ENCODE measurements around the gene ADO. TPM values are rescaled to one million over a fixed set of nuclear protein-coding genes. Genes with fewer than 3 reads are reported as not detected.

Gene ADO
- total RNA-seq, 5 donors from 2014 or later (not counting 1 experiment from before 2014, with no cell fraction given), result 10.5 to 17.5 (median 15.6) TPM

DNA sequence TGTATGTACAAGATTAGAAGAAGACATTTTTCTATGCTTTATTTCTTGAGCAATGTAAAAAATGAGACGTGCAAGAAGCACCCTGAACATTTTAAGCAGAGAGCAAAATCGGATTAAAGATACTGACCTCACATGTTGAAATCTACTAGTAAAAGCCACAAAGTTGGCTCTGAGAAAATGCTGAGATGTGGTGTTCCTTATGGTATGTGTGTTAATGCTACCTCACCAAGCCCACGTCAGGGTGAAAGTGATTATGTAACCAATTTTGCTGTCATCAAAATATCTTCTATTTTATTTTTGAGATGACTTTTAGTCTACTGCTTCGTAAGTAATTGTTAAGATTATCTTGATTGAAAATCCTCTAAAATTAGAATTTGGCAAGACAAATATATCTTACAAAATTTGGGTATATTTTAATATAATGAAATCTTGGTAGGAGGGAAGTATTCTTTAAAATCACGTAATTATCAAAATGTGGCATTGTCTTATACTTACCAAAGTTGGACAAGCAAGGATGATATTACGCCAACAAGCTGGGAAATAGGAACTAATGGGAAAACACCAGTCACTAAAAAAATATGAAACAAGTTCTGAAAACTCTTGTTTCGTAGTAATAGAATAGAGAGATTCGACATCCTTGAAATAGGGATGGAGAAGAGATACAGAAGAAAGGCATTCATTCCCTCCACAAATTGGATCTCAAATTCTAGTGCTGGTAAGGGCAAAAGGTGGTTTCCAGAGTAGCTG is 5.8 kb downstream of the ADO start:
- no peak overlapping the region for H3K4me3 ChIP-seq (ENCODE audit: control insufficient read depth in 1 of 2, extremely low read depth in 1 of 2, low read length in 1 of 2)
- Mint-ChIP-seq H3K9me3 (no peaks in the 10 kb centered on the region), H3K27ac (peak overlapping the region in 1 of 2 donors; percentile 5), H3K4me3 (no peak overlapping the region), H3K4me1 (peaks cover 62 to 77% (median 66%) of the 10 kb centered on the region in 3 donors), H3K27me3 (peaks cover 0 to 13% of the 10 kb centered on the region in 2 donors), H3K36me3 (peaks cover 8% of the 10 kb centered on the region)
- CTCF ChIA-PET, result interaction anchor here in 1 of 2 donors (0.6 to 1.2 kb wide), 2 partner anchors 25 to 77 kb away, joined by 3 read pairs; no protein-coding TSS in a partner anchor
- peaks cover 0 to 18% of the 10 kb centered on the region in 2 experiments for H3K27me3 ChIP-seq (replicated peaks in 1 of 2; ENCODE audit: control insufficient read depth in 2 of 2, extremely low read depth in 1 of 2, insufficient read depth in 2 of 2, low read length in 1 of 2)
- no CpG with 5 or more reads among the region's 8 CpGs for WGBS (ENCODE audit: insufficient coverage)
- no peak for DNase-seq
- peaks cover 6 to 7% of the 10 kb centered on the region in 2 donors for H3K36me3 ChIP-seq (ENCODE audit: control insufficient read depth in 2 of 2, extremely low read depth in 1 of 2, insufficient read depth in 1 of 2, low read length in 1 of 2)
- POLR2A ChIA-PET, result interaction anchor here in 1 of 2 donors (1.0 kb wide), 1 partner anchor 77 kb away, joined by 3 read pairs; no protein-coding TSS in a partner anchor
- ATAC-seq (replicated peaks in 1 of 4), result no peak
- H3K4me1 ChIP-seq (ENCODE audit: control insufficient read depth in 1 of 2, extremely low read depth in 1 of 2, insufficient read depth in 2 of 2, low read length in 2 of 2), result peaks cover 25 to 28% of the 10 kb centered on the region in 2 experiments
- no peaks in the 10 kb centered on the region for H3K9me3 ChIP-seq
- H3K27ac ChIP-seq (ENCODE audit: low read length), result no peak overlapping the region

DNA sequence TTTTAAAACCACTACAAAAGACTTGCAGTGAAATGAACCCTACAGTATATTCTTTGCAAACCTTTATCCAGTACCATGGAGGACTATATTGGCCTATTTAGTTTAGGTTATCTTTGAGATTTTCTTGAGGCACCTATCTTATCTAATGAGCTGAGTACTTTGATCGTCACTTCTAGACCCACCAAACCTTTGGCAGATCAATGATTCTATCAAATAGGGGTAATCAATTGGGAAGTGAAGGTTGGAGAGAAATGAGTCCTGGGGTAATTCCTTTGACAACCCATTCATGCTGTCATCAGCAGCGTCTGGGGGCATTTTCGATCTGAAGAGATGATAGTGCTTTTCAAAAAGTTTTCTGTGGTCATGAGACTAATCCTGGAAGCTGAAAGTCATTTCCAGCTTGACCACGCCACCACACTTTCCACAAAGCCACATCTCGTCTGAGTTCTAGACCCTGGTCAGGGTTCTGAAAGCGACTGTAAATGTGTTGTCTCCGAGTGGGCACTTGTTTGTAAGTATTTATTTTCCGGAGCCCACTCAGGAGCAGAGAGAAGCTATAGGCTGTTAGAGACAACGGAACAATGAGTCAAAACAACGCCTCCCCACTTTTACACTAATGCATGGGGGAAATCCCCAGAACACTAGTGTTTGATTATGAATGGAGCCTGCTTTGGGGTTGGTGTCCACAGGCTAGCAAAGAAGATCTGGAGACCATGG is 6.8 kb downstream of the ADO start:
- WGBS (ENCODE audit: insufficient coverage), result no CpG with 5 or more reads among the region's 10 CpGs
- ATAC-seq (replicated peaks in 1 of 4), result no peak
- Histone ChIP-seq H3K27me3 (replicated peaks in 1 of 2; ENCODE audit: control insufficient read depth in 2 of 2, extremely low read depth in 1 of 2, insufficient read depth in 2 of 2, low read length in 1 of 2) (peaks cover 0 to 25% of the 10 kb centered on the region in 2 experiments), H3K4me3 (ENCODE audit: control insufficient read depth in 1 of 2, extremely low read depth in 1 of 2, low read length in 1 of 2) (no peak overlapping the region), H3K4me1 (ENCODE audit: control insufficient read depth in 1 of 2, extremely low read depth in 1 of 2, insufficient read depth in 2 of 2, low read length in 2 of 2) (peaks cover 24 to 31% of the 10 kb centered on the region in 2 experiments), H3K27ac (ENCODE audit: low read length) (no peak overlapping the region), H3K9me3 (no peaks in the 10 kb centered on the region), H3K36me3 (ENCODE audit: control insufficient read depth in 2 of 2, extremely low read depth in 1 of 2, insufficient read depth in 1 of 2, low read length in 1 of 2) (peaks cover 6 to 7% of the 10 kb centered on the region in 2 donors)
- H3K9me3 Mint-ChIP-seq, result no peaks in the 10 kb centered on the region
- peaks cover 0 to 20% of the 10 kb centered on the region in 2 donors for H3K27me3 Mint-ChIP-seq
- H3K4me3 Mint-ChIP-seq, result no peak overlapping the region
- peak overlapping the region in 1 of 2 donors; percentile 43 for H3K27ac Mint-ChIP-seq
- DNase-seq, result peak in 2 of 35 experiments; percentile 13 to 51
- peaks cover 7% of the 10 kb centered on the region for H3K36me3 Mint-ChIP-seq
- CTCF ChIA-PET, result no interaction called here
- POLR2A ChIA-PET, result interaction anchor here in 1 of 2 donors (1.0 kb wide), 1 partner anchor 78 kb away, joined by 3 read pairs; no protein-coding TSS in a partner anchor
- peaks cover 64 to 78% (median 71%) of the 10 kb centered on the region in 3 donors for H3K4me1 Mint-ChIP-seq

DNA sequence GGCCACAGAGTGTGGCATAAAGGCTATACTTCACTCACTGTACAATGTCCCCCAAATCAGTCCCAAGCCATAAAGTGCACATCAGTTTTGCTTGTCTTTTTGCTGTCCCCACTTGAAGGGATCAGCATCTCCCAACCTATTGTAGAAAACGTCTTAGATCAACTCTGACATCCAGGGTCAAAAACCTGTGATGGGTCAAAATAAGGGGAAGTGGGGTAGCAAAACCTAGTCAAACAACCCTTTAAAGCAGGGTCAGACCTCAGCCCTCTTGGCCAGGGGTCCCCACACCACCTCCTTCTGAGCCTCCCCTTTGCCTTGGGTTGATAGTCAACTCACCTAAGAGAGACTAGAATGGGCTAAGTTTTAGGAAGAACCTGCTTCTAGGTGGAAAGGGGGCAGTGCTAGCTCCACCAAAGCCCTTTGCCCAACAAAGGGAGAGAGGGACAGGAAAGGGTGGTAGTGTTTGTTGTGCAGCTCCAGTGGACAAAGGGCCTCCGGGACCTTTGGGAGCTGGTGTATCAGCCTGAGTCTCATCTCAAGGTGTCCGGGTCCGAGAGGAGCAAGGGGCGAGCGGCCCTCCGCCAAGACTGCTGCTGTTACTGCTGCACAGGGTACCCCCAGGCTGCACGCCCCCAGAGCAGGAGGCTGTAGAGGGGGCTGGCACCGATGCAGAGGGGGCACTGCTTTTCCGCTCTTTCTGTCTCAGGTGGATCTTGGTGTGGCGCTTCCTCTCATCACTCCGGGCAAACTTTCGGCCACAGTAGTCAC is 8.3 kb downstream of the ADO start:
- no peaks in the 10 kb centered on the region for H3K36me3 Mint-ChIP-seq
- no peaks in the 10 kb centered on the region for H3K9me3 Mint-ChIP-seq
- H3K4me3 Mint-ChIP-seq, result peak overlapping the region in 2 of 3 donors; percentile 4 to 95
- Histone ChIP-seq H3K4me3 (ENCODE audit: control insufficient read depth in 1 of 2, extremely low read depth in 1 of 2, low read length in 1 of 2) (no peak overlapping the region), H3K9me3 (no peaks in the 10 kb centered on the region), H3K27ac (ENCODE audit: low read length) (no peak overlapping the region), H3K36me3 (ENCODE audit: control insufficient read depth in 2 of 2, extremely low read depth in 1 of 2, insufficient read depth in 1 of 2, low read length in 1 of 2) (peaks cover 3 to 7% of the 10 kb centered on the region in 2 donors), H3K27me3 (replicated peaks in 1 of 2; ENCODE audit: control insufficient read depth in 2 of 2, extremely low read depth in 1 of 2, insufficient read depth in 2 of 2, low read length in 1 of 2) (peaks cover 0 to 25% of the 10 kb centered on the region in 2 experiments), H3K4me1 (ENCODE audit: control insufficient read depth in 1 of 2, extremely low read depth in 1 of 2, insufficient read depth in 2 of 2, low read length in 2 of 2) (peaks cover 11 to 38% of the 10 kb centered on the region in 2 experiments)
- H3K27me3 Mint-ChIP-seq, result peaks cover 0 to 20% of the 10 kb centered on the region in 2 donors
- ATAC-seq (replicated peaks in 1 of 4), result no peak
- H3K27ac Mint-ChIP-seq, result no peak overlapping the region
- POLR2A ChIA-PET, result no interaction called here
- H3K4me1 Mint-ChIP-seq, result peaks cover 61 to 70% (median 62%) of the 10 kb centered on the region in 3 donors
- no peak for DNase-seq
- WGBS (ENCODE audit: insufficient coverage), result 94% methylated on average over 12 of the region's 13 CpGs
- CTCF ChIA-PET, result interaction anchor here in 1 of 2 donors (0.5 kb wide), 1 partner anchor 27 kb away, joined by 5 read pairs; no protein-coding TSS in a partner anchor

DNA sequence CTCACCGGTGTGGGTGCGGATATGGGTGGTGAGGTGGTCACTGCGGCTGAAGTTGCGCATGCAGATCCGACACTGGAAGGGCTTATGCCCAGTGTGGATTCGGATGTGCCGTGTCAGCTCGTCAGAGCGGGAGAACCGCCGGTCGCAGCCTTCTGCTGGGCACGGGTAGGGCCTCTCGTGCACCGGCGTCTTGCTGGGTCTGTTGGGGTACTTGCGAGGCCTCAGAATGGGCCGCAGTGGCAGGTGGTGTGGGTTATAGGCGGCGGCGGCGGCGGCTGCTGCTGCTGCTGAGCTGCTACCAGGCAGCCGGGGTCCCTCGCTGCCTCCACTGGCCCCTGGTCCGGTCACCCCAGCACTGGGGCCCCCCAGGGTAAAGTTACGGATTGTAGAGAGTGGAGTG is 8.9 kb downstream of the ADO start:
- H3K27me3 ChIP-seq (replicated peaks in 1 of 2; ENCODE audit: control insufficient read depth in 2 of 2, extremely low read depth in 1 of 2, insufficient read depth in 2 of 2, low read length in 1 of 2), result peaks cover 0 to 29% of the 10 kb centered on the region in 2 experiments
- Mint-ChIP-seq H3K4me3 (peak overlapping the region; percentile 25 to 97 (median 95)), H3K9me3 (no peaks in the 10 kb centered on the region), H3K4me1 (peaks cover 59 to 69% (median 62%) of the 10 kb centered on the region in 3 donors), H3K27ac (no peak overlapping the region), H3K27me3 (peaks cover 0 to 22% of the 10 kb centered on the region in 2 donors), H3K36me3 (no peaks in the 10 kb centered on the region)
- DNase-seq, result no peak
- no peak overlapping the region for H3K4me3 ChIP-seq (ENCODE audit: control insufficient read depth in 1 of 2, extremely low read depth in 1 of 2, low read length in 1 of 2)
- ATAC-seq (replicated peaks in 1 of 4), result no peak
- ChIA-PET POLR2A (no interaction called here), CTCF (interaction anchor here in 1 of 2 donors (0.5 kb wide), 1 partner anchor 28 kb away, joined by 5 read pairs; no protein-coding TSS in a partner anchor)
- H3K36me3 ChIP-seq (ENCODE audit: control insufficient read depth in 2 of 2, extremely low read depth in 1 of 2, insufficient read depth in 1 of 2, low read length in 1 of 2), result peaks cover 3 to 7% of the 10 kb centered on the region in 2 donors
- no peak overlapping the region for H3K27ac ChIP-seq (ENCODE audit: low read length)
- H3K4me1 ChIP-seq (ENCODE audit: control insufficient read depth in 1 of 2, extremely low read depth in 1 of 2, insufficient read depth in 2 of 2, low read length in 2 of 2), result peaks cover 12 to 44% of the 10 kb centered on the region in 2 experiments
- no peaks in the 10 kb centered on the region for H3K9me3 ChIP-seq
- 88% methylated on average over 24 of the region's 27 CpGs for WGBS (ENCODE audit: insufficient coverage)

DNA sequence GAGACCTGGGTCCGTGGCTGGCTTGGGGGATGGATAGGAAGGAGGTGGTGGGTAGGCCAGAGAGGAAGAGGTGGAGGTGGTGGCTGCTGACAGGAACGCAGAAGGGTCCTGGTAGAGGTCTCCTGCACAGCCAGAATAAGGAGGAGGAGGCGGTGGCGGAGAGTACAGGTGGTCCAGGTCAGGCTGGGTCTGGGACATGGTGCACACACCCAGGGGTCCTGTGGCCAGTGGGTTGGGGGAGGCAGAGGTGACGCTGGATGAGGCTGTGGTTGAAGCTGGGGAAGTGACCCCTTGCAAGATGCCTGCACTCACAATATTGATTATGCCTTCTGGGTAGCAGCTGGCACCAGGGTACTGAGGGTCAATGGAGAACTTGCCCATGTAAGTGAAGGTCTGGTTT is 9.5 kb downstream of the ADO start:
- H3K9me3 Mint-ChIP-seq, result no peaks in the 10 kb centered on the region
- POLR2A ChIA-PET, result no interaction called here
- H3K27me3 Mint-ChIP-seq, result peaks cover 2 to 23% of the 10 kb centered on the region in 2 donors
- Histone ChIP-seq H3K27me3 (replicated peaks in 1 of 2; ENCODE audit: control insufficient read depth in 2 of 2, extremely low read depth in 1 of 2, insufficient read depth in 2 of 2, low read length in 1 of 2) (peaks cover 0 to 33% of the 10 kb centered on the region in 2 experiments), H3K36me3 (ENCODE audit: control insufficient read depth in 2 of 2, extremely low read depth in 1 of 2, insufficient read depth in 1 of 2, low read length in 1 of 2) (peaks cover 3 to 7% of the 10 kb centered on the region in 2 donors), H3K4me1 (ENCODE audit: control insufficient read depth in 1 of 2, extremely low read depth in 1 of 2, insufficient read depth in 2 of 2, low read length in 2 of 2) (peaks cover 14 to 48% of the 10 kb centered on the region in 2 experiments), H3K9me3 (no peaks in the 10 kb centered on the region), H3K4me3 (ENCODE audit: control insufficient read depth in 1 of 2, extremely low read depth in 1 of 2, low read length in 1 of 2) (no peak overlapping the region), H3K27ac (ENCODE audit: low read length) (no peak overlapping the region)
- WGBS (ENCODE audit: insufficient coverage), result 90% methylated on average over 5 of the region's 5 CpGs
- no peak overlapping the region for H3K27ac Mint-ChIP-seq
- H3K4me1 Mint-ChIP-seq, result peaks cover 56 to 66% (median 57%) of the 10 kb centered on the region in 3 donors
- no peaks in the 10 kb centered on the region for H3K36me3 Mint-ChIP-seq
- no peak for ATAC-seq (replicated peaks in 1 of 4)
- H3K4me3 Mint-ChIP-seq, result peak overlapping the region; percentile 86 to 97 (median 95)
- CTCF ChIA-PET, result no interaction called here
- DNase-seq, result no peak
